Psoas muscle (tissue), 8 donors: ENCODE data around the gene NFATC1. TPM values are rescaled to one million over a fixed set of nuclear protein-coding genes. Genes with fewer than 3 reads are reported as not detected.

Source experiments
- ATAC-seq, 4 donors: fragments of 200-7000 bp; cut with Tn5 transposase; one replicate each; pipeline ENCODE4 v1.9.1; 2020; ENCODE audit warnings: moderate library complexity in 3 of 4, mild to moderate bottlenecking in 2 of 4
- DNase-seq, 2 donors: peaks; one replicate each; pipeline ENCODE4 v3.0.0-alpha.2; 2020
- H3K27ac ChIP-seq: fragments of 200-600 bp; one replicate; pipeline ENCODE4 v1.8.0; 2022
- H3K27me3 ChIP-seq, 3 donors: fragments of 200-600 bp in 1 of 3; one replicate each; pipeline versions ENCODE4 v1.6.1 to v1.8.0; 2013 to 2022; ENCODE audit warnings: low read length in 2 of 3, mild to moderate bottlenecking in 2 of 3, moderate library complexity in 1 of 3; ENCODE audit not compliant: insufficient read depth in 3 of 3
- H3K36me3 ChIP-seq, 2 donors: fragments of 200-600 bp in 1 of 2; one replicate each; pipeline versions ENCODE4 v1.6.1 to v1.8.0; 2013 to 2022; ENCODE audit warnings: low read depth in 1 of 2, mild to moderate bottlenecking in 1 of 2, moderate library complexity in 1 of 2; ENCODE audit not compliant: insufficient read depth in 1 of 2
- H3K4me1 ChIP-seq: fragments of 200-600 bp; one replicate; pipeline ENCODE4 v1.8.0; 2022
- H3K4me3 ChIP-seq: fragments of 200-600 bp; one replicate; pipeline ENCODE4 v1.8.0; 2022; ENCODE audit warnings: mild to moderate bottlenecking
- H3K9me3 ChIP-seq: fragments of 200-600 bp; one replicate; pipeline ENCODE4 v1.8.0; 2022
- CTCF ChIP-seq: fragments of 200-600 bp; IDR thresholded peaks from one replicate; pipeline ENCODE4 v1.8.0; 2022; ENCODE audit warnings: antibody characterized with exemption
- WGBS, 3 donors: extraction: QIAGEN DNeasy Blood & Tissue Kit; methylation state at CpG; one replicate each; pipeline versions ENCODE4 v1.1.6 to v1.1.7; 2013; 5-methylcytosine and 5-hydroxymethylcytosine counted together
- intact Hi-C, 2 donors: fragments of 100-400 bp; cut with DNase I; formaldehyde crosslinking; loops; one replicate each; pipeline versions ENCODE4 v1.11.0 to v1.14.2; 2022
- polyA plus RNA-seq, 3 donors: library from polyadenylated mRNA; stranded (reverse); fragments of 200-250 nt; gene quantifications; one replicate each; pipeline ENCODE4 v1.2.3, GENCODE V29; 2013
- total RNA-seq, 4 donors: library from RNA; stranded (reverse); fragmentation: NEBNext Ultra II Directional in 2 of 4; extraction: Animal tissue kit (Norgen Biotek cat#: 25700) in 2 of 4; gene quantifications; one replicate each; pipeline versions ENCODE4 v1.2.1 to v1.2.4, GENCODE V29; 2021 to 2023
- donor health status: healthy with polysubstance abuse.
- donor health status: DM: no; HTN: no; CAD: no; lungs with moderate emphysema.
- donor health status: Bipolar disorder and iron deficiency.
- donor health status: healthy.
- donor health status: DM: yes; HTN: yes; CAD: no.
- donor health status: DM: no; HTN: no; CAD: no.
- donor health status: DM: no; HTN: no; CAD: no.
- donor health status: DM: yes; HTN: yes; CAD: no.

The NFATC1 gene
- total and polyA plus RNA-seq, 7 donors: 3.0 to 28.7 (median 21.0) TPM

- TF ChIP-seq CTCF: no peak
- Histone ChIP-seq H3K27ac (no peak overlapping the region), H3K36me3 (peaks cover 0 to 16% of the 10 kb centered on the region in 2 donors), H3K9me3 (peaks cover 4% of the 10 kb centered on the region), H3K4me3 (no peak overlapping the region), H3K27me3 (no peaks in the 10 kb centered on the region), H3K4me1 (no peaks in the 10 kb centered on the region)
- WGBS, 3 donors: 98% methylated on average over 37 of the region's 37 CpGs
- ATAC-seq (peak in 1 of 4 donors; percentile 27), DNase-seq (peak in 1 of 2 donors; percentile 33)
- intact Hi-C loops: no loop called here
These were observed 99.9 kb downstream of the NFATC1 start for GRCh38 chr18:79495591-79496071.

- Histone ChIP-seq H3K4me1 (no peaks in the 10 kb centered on the region), H3K27me3 (no peaks in the 10 kb centered on the region), H3K9me3 (peaks cover 4% of the 10 kb centered on the region), H3K36me3 (peaks cover 0 to 14% of the 10 kb centered on the region in 2 donors), H3K27ac (no peak overlapping the region), H3K4me3 (no peak overlapping the region)
- intact Hi-C loops: no loop called here
- no peak for TF ChIP-seq CTCF
- 89 to 93% (median 91%) methylated on average over 32 of the region's 32 CpGs for WGBS, 3 donors
- peak in 1 of 2 donors; percentile 49 for DNase-seq
- ATAC-seq: no peak
These were observed 100.7 kb downstream of the NFATC1 start for GRCh38 chr18:79496237-79496977.

GRCh38 chr18:79496978-79497637 is 101.4 kb downstream of the NFATC1 start:
- no peaks in the 10 kb centered on the region for H3K27me3 ChIP-seq
- peak in 1 of 2 donors; percentile 53 for DNase-seq
- peaks cover 0 to 14% of the 10 kb centered on the region in 2 donors for H3K36me3 ChIP-seq
- intact Hi-C loops: no loop called here
- no peak for TF ChIP-seq CTCF
- ATAC-seq: no peak
- no peak overlapping the region for H3K4me3 ChIP-seq
- peaks cover 4% of the 10 kb centered on the region for H3K9me3 ChIP-seq
- no peaks in the 10 kb centered on the region for H3K4me1 ChIP-seq
- peak overlapping the region; percentile 4 for H3K27ac ChIP-seq
- WGBS, 3 donors: 66 to 75% (median 70%) methylated on average over 22 of the region's 22 CpGs

GRCh38 chr18:79497638-79498081 is 101.9 kb downstream of the NFATC1 start:
- peaks cover 4% of the 10 kb centered on the region for H3K9me3 ChIP-seq
- no peak for ATAC-seq
- no peak for TF ChIP-seq CTCF
- 79 to 88% (median 83%) methylated on average over 4 of the region's 4 CpGs for WGBS, 3 donors
- H3K4me3 ChIP-seq: no peak overlapping the region
- peaks cover 0 to 14% of the 10 kb centered on the region in 2 donors for H3K36me3 ChIP-seq
- no peak for DNase-seq
- no peaks in the 10 kb centered on the region for H3K27me3 ChIP-seq
- peak overlapping the region; percentile 4 for H3K27ac ChIP-seq
- intact Hi-C loops: no loop called here
- no peaks in the 10 kb centered on the region for H3K4me1 ChIP-seq
